NCI-H510A (cell line): ENCODE measurements around the gene ACOXL.
"Not testable (repeated sequence)": the region's sequence is repeated elsewhere in the genome, so short reads cannot be mapped to it uniquely, and the experiment has no call there.

Experiments
- DNase-seq: peaks from one replicate; lab custom pipeline; 2025; lab: John Stamatoyannopoulos, UW

ACOXL gene

GRCh38 chr2:110855841-110856240, 123.5 kb downstream of the ACOXL start:
- DNase-seq = not testable (repeated sequence)

DNA sequence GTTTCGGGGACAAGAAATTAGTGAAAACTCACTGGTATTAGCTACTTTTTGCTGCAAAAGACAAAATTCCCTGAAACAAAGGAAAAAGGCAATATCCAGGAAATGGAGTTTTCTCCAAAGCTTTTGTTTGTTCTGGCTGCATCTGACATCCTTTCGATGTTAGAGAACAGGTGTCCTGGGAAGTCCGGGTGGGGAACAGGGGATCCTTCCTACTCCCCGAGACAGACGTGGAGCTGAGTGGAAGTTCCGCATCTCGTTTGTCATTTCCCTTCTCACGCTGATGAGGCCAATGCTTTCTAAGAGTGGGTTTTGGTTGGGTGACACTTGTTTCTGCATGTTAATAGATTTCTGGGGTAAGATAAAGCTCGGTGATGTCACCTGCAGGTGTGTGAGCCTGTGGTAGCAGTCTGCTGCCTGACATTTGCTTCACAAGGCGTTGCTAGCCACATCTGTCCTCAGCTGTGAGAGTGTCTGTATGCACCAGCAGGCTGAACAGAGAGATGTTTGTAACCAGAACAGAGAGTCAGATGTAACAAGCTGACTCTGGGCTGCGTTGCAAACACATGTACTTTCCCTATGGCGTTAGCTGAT, 125.9 kb downstream of the ACOXL start:
- peak; percentile 47 for DNase-seq

DNA sequence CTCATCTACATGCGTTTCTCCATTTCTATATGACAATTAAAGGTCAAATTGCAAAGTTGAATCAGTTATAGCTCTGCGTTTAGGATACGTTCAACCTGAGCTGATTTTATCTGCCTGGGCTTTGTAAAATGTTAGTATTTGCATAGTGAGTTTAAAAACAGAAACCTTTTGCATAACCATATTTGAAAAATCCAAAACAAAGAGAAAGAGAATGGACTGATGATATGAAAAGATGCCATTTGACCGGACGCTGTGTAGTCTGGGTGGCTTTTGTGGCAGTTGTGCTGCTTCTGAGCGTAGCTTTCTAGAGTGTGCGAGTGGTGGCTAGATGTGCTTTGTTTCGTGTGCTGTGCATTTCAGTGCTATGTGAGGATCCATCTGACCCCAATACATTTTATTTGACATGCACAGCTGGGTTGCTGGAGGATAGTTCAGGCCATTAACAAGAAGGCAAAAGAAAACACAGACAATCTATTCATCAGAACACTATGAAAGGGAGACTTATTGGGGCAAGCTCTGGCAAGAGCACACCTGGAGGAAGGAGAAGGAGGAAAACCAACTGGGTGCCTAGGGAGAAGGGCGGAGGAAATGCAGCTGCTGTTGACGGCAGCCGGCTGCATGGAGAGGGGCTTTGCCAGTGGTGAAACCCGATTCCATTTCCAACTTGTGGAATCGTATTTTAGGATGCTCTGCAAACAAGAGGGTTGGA, 126.8 kb downstream of the ACOXL start:
- no peak for DNase-seq

DNA sequence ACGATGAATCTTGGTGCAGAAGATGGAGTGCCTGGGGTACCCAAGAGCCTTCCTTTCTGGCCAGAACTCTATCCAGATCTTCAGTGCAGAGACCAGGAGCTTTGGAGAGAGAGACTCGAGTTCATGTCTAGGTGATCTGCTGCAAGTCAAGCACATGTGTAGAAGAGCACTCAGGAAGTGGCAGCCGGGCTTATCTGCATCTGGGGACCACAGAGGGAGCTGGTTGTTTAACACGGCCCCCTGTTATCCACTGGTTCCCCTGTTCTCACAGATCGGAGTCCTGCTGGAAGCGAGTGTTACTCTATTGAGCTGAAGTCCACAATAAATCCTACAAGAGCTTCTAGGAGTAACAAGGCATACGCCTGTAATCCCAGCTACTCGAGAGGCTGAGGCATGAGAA, 128.3 kb downstream of the ACOXL start:
- no peak for DNase-seq

GRCh38 chr2:110861616-110862260, 129.4 kb downstream of the ACOXL start:
- DNase-seq = no peak

DNA sequence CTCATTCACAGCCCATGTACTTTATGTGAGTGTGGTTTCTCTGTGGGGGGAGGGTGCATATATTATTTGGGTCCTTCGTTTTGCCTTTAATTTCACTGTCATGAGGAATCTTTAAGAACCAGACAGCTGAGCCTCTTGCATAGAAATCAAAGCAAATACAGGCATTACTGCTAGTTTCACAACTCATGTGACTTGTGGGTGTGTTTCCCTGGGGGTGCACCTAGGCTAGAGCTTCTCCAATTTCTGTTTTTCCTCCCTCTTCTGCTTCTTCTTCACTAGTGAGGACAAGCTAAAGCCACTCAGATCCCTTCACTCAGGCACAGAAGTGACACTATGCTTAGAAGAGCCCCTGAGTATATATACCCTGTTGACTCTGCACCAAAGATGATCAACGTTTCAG, 131.4 kb downstream of the ACOXL start:
- DNase-seq = no peak

- no peak for DNase-seq
Measured at GRCh38 chr2:110864176-110864575, 131.8 kb downstream of the ACOXL start.

GRCh38 chr2:110864731-110865130, 132.4 kb downstream of the ACOXL start:
- no peak for DNase-seq

DNA sequence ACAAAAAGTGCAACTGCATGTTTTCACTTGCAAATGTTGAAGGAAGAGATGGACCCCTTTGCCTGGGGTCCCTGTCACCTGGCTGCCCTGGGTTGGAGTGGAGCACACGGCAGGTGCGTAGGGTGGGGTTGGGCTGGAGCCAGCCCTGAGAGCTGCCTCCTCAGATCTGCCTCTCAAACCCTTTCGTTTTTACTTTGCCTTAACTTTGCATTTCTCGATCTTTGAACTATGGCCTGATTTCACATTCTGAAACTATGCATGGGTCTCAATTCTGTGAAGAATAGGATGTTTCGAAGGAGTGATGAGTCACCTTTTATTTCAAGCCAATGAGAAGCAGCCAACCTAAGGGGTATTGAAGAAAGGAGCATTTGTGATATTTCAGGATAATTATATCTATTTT, 132.8 kb downstream of the ACOXL start:
- no peak for DNase-seq

DNA sequence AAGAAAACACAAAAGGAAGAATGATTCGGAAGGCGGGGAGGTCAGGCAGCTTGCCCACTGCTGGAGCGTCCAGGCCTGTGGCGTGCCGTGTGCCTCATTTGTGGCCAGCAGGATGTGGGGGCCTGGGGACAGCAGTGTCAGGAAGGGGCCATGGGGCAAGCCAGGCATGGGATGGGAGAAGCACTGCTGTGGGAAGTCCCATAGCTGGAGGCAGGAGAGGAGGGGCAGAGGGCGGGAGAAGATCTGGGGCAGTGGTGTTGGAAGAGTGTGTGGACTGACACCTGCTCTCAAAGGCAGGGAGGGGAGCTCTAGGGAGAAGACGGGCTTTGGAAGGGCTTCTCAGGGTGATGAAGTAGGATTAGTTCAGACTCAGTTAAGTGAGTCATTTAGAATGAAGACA, 133.7 kb downstream of the ACOXL start:
- no peak for DNase-seq

GRCh38 chr2:110866466-110866865, 134.1 kb downstream of the ACOXL start:
- no peak for DNase-seq

DNA sequence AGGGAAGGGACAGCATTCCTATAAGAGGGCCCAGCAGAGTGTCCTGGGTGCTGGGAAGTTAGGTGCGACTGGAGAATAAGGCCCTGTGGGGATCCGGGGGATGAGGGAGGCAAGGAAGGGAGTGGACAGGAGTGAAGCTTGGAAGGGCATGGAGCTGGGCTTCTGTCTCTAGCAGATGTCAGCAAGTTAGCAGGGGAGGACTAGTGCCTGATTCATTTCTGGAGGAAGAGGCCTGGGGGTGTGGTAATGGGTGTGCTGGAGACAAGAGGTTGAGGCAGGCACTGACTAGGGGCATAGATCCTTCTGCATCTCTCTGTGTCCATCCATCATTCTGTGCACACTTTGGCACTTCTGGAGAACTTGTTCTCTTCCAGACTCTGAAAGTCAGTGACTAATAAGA, 134.7 kb downstream of the ACOXL start:
- DNase-seq = no peak

DNA sequence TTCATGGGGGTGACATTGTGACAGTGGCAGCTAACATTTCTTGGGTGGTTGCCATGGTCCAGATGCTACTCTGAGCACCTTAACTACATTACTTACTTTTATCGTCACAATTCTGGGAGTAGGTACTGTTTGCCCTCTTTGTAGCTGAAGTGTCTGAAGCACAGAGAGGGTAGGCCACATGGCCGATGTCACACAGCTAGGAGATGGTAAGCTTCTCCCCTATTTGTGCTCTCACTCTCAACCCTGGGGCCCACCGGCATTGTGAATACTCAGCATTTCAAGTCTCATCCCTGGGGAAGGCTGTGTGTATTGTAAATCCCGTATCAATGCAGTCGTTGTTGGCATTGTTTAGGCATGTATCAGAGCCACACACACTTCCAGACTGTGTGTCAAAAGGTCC, 136.6 kb downstream of the ACOXL start:
- DNase-seq = no peak

GRCh38 chr2:110869472-110870446, 137.4 kb downstream of the ACOXL start:
- DNase-seq = no peak

- no peak for DNase-seq
Measured at GRCh38 chr2:110870545-110870944, 138.2 kb downstream of the ACOXL start.

DNA sequence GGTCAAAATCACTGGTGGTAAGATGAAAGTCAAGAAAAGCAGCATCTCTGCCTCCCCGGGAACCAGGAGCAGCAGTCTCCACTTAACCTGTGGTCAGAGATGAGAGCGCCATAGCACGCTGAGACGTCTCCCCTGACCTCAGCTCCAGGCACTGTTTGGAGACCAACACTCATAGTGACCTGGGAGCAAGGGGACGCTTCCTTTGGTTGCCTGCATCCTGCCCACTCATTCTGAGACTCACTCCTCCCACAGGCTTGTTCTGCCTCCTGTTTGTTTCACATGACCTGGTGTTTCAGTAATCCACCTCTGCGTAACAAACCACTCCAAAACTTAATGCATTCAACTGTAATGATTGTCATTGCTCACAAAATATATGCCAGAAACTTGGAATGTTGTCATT, 139.3 kb downstream of the ACOXL start:
- DNase-seq = no peak

DNA sequence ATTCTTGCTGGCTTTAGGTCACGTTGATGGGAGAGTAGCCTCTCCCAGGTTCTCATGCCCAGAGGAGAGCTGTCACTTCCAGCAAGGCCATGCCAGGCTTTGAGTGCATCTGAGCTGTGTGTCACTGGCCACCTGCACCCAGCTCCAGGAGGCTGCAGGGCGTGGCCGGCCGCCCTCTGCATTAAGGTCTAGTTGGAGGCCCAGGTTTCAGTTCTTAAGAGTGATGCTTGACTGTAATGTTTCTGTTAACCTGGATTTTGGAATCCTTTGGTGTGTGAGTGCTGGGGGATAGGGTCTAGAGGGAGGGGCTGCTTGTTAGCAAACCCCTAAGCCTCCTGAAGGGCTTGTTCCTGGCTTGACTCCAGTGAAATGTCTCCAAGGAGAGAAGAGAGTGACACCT, 140.1 kb downstream of the ACOXL start:
- peak; percentile 49 for DNase-seq

GRCh38 chr2:110873056-110873502, 140.7 kb downstream of the ACOXL start:
- peak; percentile 63 for DNase-seq

DNA sequence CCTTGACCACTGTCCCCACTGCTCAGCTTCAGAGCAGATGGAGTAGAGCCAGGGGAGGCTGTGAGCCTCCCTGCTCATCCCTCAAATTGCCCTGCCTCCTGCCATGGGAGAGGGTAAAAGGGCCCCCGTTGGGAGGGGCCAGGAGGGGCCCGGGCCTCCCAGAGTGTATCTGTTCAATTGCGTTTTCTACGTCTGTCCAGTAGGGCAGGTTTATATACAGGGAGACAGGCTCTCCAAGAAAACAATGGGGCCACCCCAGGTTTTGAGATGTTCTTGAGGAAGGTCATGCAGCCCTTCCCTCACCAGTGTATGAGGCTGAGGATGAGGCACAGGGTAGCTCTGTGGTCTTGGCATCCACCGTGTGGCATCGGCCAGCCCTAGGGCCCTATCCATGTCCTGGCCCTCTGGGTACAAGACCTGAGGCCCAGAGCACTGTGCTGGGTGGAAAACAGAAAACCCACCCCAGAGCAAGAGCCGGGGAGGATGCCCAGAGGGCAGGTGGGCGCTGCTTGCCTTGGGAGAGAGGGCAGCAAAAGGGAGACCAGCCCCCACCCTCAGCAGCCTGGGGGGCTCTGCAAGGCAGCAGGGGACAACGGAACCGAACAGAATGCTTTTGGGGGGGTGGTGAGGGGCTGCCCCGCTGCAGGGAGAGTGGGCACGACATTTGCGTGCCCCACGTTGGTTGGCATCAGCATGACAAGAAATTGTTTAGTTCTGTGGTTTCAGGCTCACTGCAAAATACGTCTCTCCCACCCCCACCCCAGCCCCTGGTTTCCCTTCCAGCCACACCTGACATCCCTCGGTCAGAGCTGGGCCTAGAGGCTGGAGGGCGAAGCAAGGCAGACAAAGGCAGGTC, 141.5 kb downstream of the ACOXL start:
- no peak for DNase-seq

- no peak for DNase-seq
Measured at GRCh38 chr2:110874453-110875383, 142.3 kb downstream of the ACOXL start.
